Measurements from ENCODE around the gene CNR2.
"Not testable (repeated sequence)": the region's sequence is repeated elsewhere in the genome, so short reads cannot be mapped to it uniquely, and the experiment has no call there.

The CNR2 gene

DNA sequence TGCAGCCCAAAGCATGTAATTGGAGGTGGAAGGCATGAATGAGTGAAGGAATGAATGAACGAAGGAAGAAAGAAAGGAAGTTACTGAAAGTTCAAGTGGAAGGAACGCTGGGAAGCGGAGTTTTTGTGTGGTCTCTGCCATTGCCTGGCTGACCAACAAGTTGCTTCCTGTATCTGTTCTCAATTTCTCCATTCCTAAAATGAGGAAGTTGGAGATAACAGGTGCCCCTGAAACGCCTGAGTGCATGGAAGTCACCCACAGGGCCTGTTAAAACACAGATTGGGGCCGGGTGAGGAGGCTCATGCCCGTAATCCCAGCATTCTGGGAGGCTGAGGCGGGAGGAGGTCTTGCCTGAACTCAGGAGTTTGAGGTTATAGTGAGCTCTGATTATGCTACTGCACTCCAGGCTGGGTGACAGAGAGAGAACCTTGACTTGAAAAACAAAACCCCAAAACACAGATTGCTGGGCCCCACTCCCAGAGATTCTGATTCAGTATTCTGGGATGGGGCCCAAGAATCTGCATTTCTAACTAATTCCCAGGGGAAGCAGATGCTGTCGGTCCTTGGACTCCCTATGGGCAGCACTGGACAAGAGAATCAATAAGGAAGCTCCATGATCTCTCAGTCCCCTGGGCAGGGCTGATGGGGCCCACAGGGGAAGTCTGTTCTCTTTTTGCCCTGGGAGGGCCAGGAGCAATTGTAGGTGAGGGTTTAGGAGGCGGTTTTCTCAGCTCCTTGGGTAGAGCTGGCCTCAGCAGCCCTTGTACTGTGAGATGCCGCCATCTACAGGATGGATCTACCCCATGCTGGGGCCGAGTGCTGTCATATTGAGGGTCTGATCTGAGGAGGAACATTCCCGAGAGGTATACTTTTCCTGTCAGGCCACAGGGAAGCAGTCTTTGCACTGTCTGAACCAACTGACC lies 3.3 kb upstream of the CNR2 start:
- DNase-seq (ENCODE audit: extremely low read depth in 1 of 2, low read depth in 1 of 2): peak; percentile 24 to 25

DNA sequence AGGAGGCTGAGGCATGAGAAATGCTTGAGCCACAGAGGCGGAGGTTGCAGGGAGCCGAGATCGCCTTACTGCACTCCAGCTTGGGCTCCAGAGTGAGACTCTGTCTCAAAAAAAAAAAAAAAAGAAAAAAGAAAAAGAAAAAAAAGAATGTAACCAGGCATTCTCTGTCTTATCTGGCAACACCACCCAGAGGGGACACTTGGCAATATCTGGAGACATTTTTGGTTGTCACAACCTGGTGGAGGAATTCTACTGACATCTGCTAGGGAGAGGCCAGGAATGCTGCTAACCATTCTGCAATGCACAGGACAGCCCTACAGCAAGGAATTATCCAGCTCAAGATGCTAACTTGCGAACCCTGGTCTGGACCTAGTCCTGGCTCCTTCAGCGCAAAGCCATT lies 2.3 kb upstream of the CNR2 start:
- no peak for DNase-seq (ENCODE audit: extremely low read depth in 1 of 2, low read depth in 1 of 2)

DNA sequence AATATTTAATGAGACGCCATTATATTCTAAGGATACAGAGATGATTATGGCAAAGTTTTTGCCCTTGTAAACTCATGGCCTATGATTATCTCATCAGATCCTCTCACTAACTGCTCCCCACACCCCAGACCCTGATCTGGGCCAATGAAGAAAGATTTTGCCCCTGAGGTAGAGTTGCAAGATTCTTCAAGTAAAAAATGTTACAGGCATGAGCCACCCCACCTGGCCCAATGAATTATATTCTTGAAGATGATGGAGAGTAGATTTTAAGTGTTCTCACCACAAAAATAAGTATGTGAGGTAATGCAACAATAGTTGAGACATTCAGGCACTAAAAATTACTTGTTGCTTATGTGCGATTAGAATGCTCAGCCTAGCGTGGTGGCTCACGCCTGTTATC lies 1.8 kb upstream of the CNR2 start:
- no peak for DNase-seq (ENCODE audit: extremely low read depth in 1 of 2, low read depth in 1 of 2)

DNA sequence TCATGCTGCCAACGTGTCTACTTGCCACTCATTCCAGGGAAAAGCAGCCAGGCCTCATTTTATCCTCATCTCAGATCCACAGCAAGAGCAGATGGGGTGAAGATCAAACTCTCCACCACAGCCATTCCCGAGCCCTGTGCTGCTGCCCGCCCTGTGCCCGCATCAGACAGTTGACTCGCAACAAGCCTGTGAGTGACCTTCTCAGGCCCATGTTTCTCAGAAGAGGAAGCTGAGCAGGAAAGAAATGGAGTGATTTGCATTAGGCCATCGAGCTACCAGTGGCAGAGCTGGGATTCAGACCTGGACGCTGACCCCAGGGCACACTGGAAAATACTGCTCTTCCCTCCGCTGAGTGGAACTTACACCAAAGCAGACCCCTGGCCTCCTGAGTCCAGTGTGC lies 1.2 kb downstream of the CNR2 start:
- DNase-seq (ENCODE audit: extremely low read depth in 1 of 2, low read depth in 1 of 2): no peak

DNA sequence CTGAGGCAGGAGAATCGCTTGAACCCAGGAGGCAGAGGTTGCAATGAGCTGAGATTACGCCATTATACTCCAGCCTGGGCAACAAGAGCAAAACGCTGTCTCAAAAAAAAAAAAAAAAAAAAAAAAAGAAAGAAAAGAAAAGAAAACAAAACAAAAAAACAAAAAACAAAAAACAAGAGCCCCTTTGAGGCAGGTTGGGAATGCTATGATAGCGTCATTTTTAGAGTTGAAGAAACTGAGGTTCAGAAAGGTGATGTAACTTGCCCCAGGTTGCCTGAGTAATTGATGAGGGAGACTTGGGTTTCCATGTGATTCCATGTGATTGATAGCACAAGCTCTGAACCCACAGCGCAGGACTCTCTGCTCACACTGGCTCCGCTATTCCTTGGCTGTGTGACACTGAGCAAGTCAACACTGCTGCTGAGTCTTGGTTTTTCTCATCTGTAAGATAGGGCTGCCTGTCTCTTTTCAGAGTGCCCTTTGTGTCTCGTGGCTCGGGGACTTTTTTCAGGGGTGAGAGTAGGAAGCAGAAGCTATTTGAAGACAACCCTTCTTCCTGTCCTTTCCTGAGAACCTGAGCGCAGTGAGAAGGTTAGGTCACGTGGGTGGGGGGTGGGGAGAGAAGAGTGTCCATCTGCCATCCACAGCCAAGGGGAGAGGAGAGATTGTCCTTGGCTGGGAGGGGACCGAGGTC lies 2.5 kb downstream of the CNR2 start:
- DNase-seq (ENCODE audit: extremely low read depth in 1 of 2, low read depth in 1 of 2): no peak

DNA sequence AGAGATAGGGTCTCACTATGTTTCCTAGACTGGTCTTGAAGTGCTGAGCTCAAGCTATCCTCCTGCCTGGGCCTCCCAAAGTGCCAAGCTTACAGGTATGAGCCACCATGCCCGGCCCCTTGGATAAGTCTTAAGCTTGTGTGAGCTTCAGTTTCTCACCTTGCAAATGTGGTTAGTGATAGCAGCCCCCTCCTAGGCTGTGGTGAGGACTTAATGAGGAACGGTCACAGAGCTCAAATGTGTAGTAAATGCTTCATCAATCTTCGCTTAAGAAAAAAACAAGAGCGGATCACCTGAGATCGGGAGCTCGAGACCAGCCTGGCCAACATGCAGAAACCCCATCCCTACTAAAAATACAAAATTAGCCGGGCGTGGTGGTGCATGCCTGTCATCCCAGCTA lies 3.0 kb downstream of the CNR2 start:
- DNase-seq (ENCODE audit: extremely low read depth in 1 of 2, low read depth in 1 of 2): no peak

DNA sequence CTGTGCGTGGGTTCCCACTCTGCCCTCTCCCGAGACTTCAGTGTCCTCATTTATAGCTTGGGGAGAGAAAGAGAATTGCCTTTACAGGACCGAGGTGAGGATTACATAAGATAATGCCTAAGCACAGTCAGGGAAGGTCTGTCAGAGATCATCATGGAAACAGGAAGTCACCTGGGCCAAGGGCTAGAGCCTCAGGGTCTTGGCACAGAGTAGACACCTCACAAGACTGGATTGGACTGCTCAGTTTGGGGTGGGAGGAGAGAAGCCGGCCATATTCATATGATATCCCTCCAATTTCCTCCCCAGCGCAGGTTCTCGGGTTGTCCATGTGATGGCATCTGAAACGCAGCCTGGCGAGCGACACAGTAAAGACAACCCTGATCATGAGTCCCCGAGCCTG lies 3.8 kb downstream of the CNR2 start:
- no peak for DNase-seq (ENCODE audit: extremely low read depth in 1 of 2, low read depth in 1 of 2)

DNA sequence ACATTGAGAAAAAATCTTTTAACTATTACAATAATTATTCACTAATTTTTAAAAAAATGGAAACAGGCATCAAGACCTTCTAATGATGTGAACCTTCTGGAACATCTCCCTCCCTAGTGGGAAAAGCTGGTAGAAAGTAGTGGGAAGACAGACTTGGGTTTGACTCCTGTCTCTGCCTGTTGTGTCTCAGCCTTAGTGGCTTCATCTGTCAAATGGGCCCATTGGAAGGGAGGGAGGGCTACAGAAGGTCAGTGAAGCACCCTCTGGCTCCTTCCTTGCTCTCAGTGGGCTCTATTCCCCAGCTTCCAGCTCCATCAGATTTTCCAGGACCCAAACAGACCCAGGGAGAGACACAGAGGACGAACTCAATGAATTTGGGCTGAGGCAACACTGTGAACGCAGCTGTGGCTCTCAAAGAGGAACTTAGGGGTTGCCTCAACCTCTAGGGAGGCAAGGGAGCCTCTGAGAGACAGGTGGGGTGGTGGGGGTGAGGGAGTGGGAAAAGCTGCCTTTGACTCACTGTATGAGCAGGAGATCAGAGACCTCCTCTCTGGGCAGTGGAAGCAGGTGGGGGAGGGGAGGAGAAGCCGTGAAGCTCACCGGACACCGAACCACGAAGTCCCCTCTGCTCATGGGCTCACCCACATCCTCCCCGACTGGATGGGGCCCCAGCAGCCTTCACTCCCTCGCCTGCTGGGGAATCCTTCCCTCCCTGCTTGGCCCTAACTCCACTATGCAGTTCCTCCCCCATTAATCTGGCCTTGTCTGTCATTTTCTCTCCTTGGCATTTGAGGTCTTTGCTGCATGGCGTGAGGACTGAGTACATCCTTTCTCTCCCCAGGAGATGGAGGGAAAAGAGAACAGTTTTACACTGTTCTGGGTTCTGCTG lies 4.5 kb downstream of the CNR2 start:
- peak in 1 of 2 donors; percentile 10 for DNase-seq (ENCODE audit: extremely low read depth in 1 of 2, low read depth in 1 of 2)

DNA sequence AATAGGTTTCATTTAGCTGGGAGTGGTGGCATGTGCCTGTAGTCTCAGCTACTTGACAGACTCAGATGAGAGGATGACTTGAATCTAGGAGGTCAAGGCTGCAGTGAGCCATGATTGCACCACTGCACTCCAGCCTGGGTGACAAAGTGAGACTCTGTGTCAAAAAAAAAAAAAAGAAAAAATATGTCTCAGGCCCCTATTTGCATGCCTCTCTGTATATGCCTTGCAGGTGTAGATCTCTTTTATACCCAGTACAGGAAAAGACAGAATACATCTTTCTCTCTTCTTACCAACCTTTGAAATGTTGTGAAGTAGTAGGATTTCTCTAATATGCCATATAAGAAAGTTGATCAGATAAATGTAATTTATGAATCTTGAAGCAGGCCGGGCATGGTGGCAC lies 6.4 kb downstream of the CNR2 start:
- no peak for DNase-seq (ENCODE audit: extremely low read depth in 1 of 2, low read depth in 1 of 2)

DNA sequence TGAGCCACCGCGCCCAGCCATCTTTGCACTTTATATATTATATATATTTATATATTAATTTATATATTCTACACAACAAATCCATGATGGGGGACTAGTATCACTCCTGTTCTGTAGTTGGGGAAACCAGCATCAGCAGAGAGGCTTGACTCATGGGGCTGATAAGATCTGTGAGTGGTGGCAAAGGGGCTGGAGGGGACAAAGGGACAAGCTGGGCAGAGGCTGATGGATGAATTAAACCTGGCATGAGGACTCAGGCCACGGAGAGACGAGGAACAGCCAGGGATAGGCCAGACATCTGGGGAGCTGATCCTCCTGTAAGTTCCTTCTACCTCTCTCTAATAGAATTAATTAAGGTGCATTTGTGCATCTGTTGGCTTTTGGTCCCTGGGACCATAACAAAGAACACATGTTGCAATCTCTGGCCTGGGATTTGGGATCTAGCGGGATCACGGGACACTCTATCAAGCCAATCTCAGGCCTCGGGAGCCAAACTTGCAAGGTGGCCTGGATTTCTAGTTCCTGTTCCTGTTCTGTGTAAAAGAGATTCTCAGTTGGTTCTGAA lies 7.6 kb downstream of the CNR2 start:
- no peak for DNase-seq (ENCODE audit: extremely low read depth in 1 of 2, low read depth in 1 of 2)

DNA sequence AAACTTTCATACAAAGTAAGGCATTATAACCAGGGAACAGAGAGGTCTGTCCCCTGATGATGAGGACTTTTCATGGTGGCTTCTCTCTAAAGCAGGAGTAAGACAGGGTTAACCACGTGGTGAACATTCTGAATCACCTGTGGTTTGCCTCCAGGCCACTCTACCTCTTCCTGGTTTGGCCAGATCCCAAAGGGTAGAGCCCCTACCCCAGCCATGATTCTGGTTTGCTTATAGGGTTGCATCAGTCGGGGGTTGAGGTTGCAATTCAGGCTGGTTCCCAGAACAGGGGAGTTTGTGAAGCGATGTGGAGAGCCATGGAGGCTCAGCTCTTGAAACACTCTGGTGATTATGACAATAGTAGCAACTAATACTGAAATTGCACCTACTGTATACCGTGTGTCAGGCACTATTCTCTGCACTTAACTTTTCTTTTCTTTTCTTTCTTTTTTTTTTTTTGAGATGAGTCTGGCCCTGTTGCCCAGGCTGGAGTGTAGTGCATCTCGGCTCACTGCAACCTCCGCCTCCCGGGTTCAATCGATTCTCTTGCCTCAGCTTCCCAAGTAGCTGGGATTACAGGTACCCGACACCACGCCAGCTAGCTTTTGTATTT lies 8.3 kb downstream of the CNR2 start:
- no peak for DNase-seq (ENCODE audit: extremely low read depth in 1 of 2, low read depth in 1 of 2)

DNA sequence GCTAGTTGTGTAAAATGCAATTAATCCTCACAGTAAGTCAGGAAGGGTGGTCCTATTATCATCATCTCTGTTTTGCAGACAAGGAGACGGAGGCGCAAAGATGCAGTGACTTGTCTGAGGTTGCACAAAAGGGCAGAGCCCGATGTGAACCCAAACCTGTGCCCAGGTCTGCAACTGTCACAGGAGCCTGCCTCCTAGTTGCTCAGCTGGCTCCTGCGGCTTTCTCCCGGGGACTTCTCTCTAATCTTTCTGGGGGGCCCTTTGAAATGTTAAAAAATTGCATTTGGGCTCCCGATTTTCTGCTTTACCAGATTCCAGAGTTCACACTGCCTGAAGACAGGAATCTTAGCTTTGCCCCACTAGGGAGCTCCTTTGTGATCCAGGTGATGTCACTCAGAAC lies 9.4 kb downstream of the CNR2 start:
- no peak for DNase-seq (ENCODE audit: extremely low read depth in 1 of 2, low read depth in 1 of 2)

DNA sequence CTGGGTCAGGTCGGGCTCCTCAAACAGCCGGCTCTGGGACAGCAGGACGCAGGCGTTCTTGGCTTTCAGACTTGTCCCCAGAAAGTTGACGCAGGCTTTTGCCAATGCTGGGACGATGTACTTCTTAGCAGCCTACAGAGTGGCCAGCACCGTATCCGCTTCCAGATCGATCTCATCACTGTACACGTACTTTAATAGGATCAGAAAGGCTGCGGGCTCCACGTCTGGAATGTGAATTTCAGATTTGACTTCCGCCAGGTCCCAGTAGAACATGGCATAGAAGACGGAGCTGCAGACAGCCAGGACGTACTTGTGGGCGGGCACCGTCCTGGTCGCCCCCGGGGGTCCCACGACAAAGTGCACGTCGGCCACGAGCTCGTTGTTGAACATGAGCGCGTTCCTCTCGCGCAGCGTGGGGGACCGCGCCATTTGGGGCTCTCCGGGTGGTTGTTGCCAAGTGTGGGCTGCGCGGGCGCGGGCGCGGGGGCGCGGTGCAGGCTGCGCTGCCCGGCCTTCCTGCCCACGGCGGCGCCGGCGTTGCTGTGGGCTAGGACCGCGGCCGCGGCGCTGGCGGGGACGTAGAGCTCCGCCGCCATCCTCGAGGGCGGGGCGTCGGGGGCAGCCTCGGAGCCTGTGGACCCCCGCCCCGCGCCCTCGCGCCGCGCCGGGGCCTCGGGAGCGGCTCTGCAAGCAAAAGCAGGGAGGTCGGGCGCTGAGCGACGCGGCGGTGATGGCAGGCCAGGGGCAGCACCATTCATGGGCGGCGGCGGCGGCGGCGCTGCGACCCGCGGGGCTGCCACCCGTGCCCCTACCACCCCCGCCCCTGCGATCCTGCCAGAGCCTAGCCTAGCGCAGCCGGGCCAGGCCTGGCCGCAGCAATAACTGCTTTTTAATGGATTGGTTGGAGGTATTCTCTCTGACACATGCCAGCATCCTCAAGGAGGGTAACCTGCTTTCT lies 10.6 kb downstream of the CNR2 start:
- DNase-seq (ENCODE audit: extremely low read depth in 1 of 2, low read depth in 1 of 2): no peak

DNA sequence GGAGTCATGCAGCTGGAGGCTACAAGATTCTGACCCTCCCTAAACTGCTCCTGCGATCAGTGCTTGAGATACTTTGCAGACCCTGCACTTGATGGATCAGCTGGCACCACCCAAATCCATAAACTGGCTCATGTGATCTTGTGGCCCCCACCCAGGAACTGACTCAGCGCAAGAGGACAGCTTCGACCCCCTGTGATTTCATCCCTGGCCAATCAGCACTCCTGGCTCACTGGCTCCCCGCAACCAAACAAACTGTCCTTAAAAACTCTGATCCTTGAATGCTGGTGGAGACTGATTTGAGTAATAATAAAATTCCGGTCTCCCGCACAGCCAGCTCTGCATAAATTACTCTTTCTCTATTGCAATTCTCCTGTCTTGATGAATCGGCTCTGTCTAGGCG lies 13.1 kb downstream of the CNR2 start:
- not testable (repeated sequence) for DNase-seq (ENCODE audit: extremely low read depth in 1 of 2, low read depth in 1 of 2)

DNA sequence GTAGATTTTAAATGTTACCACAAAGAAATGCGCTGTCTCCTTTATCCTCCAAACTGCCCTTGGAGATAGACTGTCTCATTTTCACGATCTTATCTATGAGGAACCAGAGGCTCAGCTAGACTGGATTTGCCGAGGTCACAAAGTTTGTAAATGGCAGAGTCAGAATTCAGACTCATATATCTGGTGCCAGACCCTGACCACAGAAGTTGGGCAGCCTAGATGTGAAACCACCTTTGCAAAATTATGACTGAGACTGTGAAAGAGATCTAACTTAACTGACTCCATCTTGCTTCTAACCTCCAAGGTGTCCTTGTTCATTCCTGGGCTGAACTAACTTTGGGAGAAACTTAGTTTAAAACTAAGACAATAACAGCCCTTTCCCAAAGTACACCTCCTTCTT lies 14.1 kb downstream of the CNR2 start:
- DNase-seq (ENCODE audit: extremely low read depth in 1 of 2, low read depth in 1 of 2): no peak

DNA sequence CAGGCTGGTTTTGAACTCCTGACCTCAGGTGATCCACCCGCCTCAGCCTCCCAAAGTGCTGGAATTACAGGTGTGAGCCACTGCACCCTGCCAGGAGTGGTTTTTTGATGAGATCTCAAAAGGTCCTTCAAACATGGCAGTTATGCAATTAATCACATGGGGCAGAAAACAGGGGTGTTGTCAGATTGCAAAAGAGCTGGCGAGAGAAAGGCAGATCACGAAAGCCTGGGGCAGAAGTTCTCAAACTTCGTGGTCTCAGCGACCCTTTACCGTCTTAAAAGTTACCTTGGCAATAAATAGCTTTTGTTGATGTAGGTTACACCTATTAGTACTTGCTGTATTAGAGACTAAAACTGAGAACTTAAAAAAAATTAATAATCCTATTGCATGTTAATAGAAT lies 16.1 kb downstream of the CNR2 start:
- DNase-seq (ENCODE audit: extremely low read depth in 1 of 2, low read depth in 1 of 2): no peak

DNA sequence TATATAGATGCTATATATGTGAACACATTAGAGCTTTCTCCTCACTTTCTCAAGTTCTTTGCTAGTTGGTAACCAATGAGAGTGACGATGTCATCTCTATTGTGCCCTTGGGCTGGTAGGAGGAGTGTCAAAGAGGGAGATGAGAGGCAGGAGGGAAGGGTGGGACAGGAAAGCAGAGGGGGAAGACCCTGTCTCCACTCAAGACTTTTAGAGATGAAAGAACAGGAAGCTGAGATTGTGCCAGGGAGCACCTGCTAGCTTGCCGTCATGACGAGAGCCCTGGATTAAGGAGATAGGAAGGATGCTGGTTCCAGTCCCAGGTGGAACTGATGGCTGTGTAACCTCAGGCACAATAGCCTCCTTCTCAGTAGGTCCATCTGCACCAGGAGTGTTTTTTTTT lies 16.7 kb downstream of the CNR2 start:
- no peak for DNase-seq (ENCODE audit: extremely low read depth in 1 of 2, low read depth in 1 of 2)

DNA sequence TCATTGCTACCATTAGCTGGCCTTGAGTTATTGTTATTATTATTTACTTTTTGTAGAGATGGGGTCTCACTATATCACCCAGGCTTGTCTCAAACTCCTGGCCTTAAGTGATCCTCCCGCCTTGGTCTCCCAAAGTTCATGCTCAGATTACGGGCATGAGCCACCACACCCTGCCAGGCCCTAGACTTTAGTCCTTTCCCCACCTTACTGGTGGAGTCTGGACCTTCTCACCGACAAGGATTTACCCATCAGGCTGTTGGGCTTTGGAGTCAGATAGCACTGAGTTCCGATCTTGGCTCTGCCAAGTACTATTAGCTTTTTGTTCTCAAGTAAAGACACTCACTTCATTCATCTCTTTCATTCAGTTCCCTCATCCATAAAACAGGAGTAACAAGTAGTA lies 17.2 kb downstream of the CNR2 start:
- no peak for DNase-seq (ENCODE audit: extremely low read depth in 1 of 2, low read depth in 1 of 2)

DNA sequence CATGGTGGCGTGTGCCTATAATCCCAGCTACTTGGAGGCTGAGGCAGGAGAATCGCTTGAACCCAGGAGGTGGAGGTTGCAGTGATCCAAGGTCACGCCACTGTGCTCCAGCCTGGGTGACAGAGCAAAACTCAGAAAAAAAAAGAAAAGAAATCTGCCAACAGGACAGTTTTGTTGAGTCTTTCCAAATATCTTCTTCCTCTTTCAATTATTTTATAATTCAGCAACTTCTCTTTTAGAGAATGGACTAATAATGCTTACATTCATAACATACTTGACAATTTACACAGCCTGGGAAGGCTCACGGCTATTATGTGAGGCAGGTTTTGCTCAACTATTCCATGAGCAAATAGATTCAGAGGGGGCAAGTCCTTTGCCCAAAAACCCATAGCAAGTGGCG lies 18.1 kb downstream of the CNR2 start:
- no peak for DNase-seq (ENCODE audit: extremely low read depth in 1 of 2, low read depth in 1 of 2)

DNA sequence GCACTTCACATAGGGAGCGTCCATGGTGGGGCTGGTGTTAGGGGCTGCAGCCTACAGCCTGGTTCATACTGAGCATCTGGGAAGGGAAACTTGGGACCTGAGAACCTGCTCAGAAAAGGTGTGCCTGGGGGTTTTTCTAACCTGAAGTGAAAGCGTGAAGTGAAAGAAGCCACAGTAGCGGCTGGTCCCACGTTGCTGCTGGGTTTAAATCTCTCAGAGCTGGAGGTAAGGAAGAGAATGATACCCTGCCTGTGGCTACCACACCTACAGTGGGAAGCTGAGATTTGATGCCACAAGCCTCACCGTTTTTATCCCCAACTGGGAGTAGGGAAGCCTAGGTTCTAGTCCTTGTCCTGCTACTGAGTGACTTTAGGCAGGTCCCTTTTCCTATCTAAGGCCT lies 24.1 kb downstream of the CNR2 start:
- DNase-seq (ENCODE audit: extremely low read depth in 1 of 2, low read depth in 1 of 2): no peak

Data from activated CD8-positive, alpha-beta memory T cell treated with anti-CD3 and anti-CD28 coated beads for 1 hour (primary cell).